ENCODE data around the gene DSG4. TPM values are rescaled to one million over a fixed set of nuclear protein-coding genes. Genes with fewer than 3 reads are reported as not detected.
"Not testable (repeated sequence)": the region's sequence is repeated elsewhere in the genome, so short reads cannot be mapped to it uniquely, and the experiment has no call there.

The DSG4 gene
- total RNA-seq, 1 donor from 2014 or later: not detected

GRCh38 chr18:31343454-31343853 lies 33.1 kb upstream of the DSG4 start:
- H3K4me3 ChIP-seq (ENCODE audit: insufficient read depth, low read depth, low read length): no peak overlapping the region
- Mint-ChIP-seq H3K9me3 (ENCODE audit: unreplicated experiment) (no peaks in the 10 kb centered on the region), H3K4me3 (ENCODE audit: unreplicated experiment) (no peak overlapping the region)

GRCh38 chr18:31353336-31353735 lies 23.2 kb upstream of the DSG4 start:
- not testable (repeated sequence) for H3K9me3 Mint-ChIP-seq (ENCODE audit: unreplicated experiment); H3K4me3 ChIP-seq (ENCODE audit: insufficient read depth, low read depth, low read length); H3K4me3 Mint-ChIP-seq (ENCODE audit: unreplicated experiment); H3K36me3 Mint-ChIP-seq (ENCODE audit: low read depth, unreplicated experiment); H3K4me1 Mint-ChIP-seq (ENCODE audit: low read depth, unreplicated experiment); H3K9ac ChIP-seq (ENCODE audit: low read length); H3K9me3 ChIP-seq (ENCODE audit: insufficient read depth, low read depth, low read length); DNase-seq (ENCODE audit: low read depth); H3K79me2 ChIP-seq (ENCODE audit: insufficient read depth, low read length); H2AFZ ChIP-seq (ENCODE audit: low read depth, low read length); H3K27me3 ChIP-seq (ENCODE audit: insufficient read depth, low read length); H3K4me2 ChIP-seq (ENCODE audit: low read length); H3K27me3 Mint-ChIP-seq (ENCODE audit: low read depth, unreplicated experiment); H3K4me1 ChIP-seq (ENCODE audit: insufficient read depth, low read length); H3K27ac ChIP-seq (ENCODE audit: low read depth, low read length); FAIRE-seq; H3K36me3 ChIP-seq (ENCODE audit: insufficient read depth, low read length); H3K27ac Mint-ChIP-seq (ENCODE audit: unreplicated experiment); H4K20me1 ChIP-seq (ENCODE audit: insufficient read depth, low read length)

More at GRCh38 chr18:31343454-31343853, 33.1 kb upstream of the DSG4 start:
- Mint-ChIP-seq H3K27me3 (ENCODE audit: low read depth, unreplicated experiment) (no peaks in the 10 kb centered on the region), H3K4me1 (ENCODE audit: low read depth, unreplicated experiment) (no peaks in the 10 kb centered on the region), H3K36me3 (ENCODE audit: low read depth, unreplicated experiment) (no peaks in the 10 kb centered on the region), H3K27ac (ENCODE audit: unreplicated experiment) (no peak overlapping the region)
- Histone ChIP-seq H2AFZ (ENCODE audit: low read depth, low read length) (peak overlapping the region; percentile 42), H3K79me2 (ENCODE audit: insufficient read depth, low read length) (no peaks in the 10 kb centered on the region), H3K27ac (ENCODE audit: low read depth, low read length) (no peak overlapping the region), H3K9ac (ENCODE audit: low read length) (no peak overlapping the region), H3K4me2 (ENCODE audit: low read length) (no peak overlapping the region), H3K4me1 (ENCODE audit: insufficient read depth, low read length) (no peaks in the 10 kb centered on the region), H4K20me1 (ENCODE audit: insufficient read depth, low read length) (no peaks in the 10 kb centered on the region), H3K27me3 (ENCODE audit: insufficient read depth, low read length) (no peaks in the 10 kb centered on the region), H3K36me3 (ENCODE audit: insufficient read depth, low read length) (no peaks in the 10 kb centered on the region), H3K9me3 (ENCODE audit: insufficient read depth, low read depth, low read length) (no peaks in the 10 kb centered on the region)
- TF ChIP-seq EZH2 (IDR thresholded peaks at IDR 0.05; ENCODE audit: insufficient read depth, low read length): no peak
- no peak for TF ChIP-seq CTCF (IDR thresholded peaks at IDR 0.05; ENCODE audit: insufficient read depth, low read depth, low read length)
- no peak for DNase-seq (ENCODE audit: low read depth)
- no peak for FAIRE-seq

- FAIRE-seq (no peak), DNase-seq (ENCODE audit: low read depth) (no peak)
- H3K27ac ChIP-seq (ENCODE audit: low read depth, low read length): no peak overlapping the region
- H3K4me2 ChIP-seq (ENCODE audit: low read length): no peak overlapping the region
- peaks cover 6% of the 10 kb centered on the region for H3K9me3 ChIP-seq (ENCODE audit: insufficient read depth, low read depth, low read length)
- no peaks in the 10 kb centered on the region for H3K79me2 ChIP-seq (ENCODE audit: insufficient read depth, low read length)
- H3K36me3 ChIP-seq (ENCODE audit: insufficient read depth, low read length): no peaks in the 10 kb centered on the region
- Mint-ChIP-seq H3K4me1 (ENCODE audit: low read depth, unreplicated experiment) (no peaks in the 10 kb centered on the region), H3K27me3 (ENCODE audit: low read depth, unreplicated experiment) (no peaks in the 10 kb centered on the region), H3K4me3 (ENCODE audit: unreplicated experiment) (no peak overlapping the region), H3K36me3 (ENCODE audit: low read depth, unreplicated experiment) (peaks cover 1% of the 10 kb centered on the region), H3K27ac (ENCODE audit: unreplicated experiment) (no peak overlapping the region), H3K9me3 (ENCODE audit: unreplicated experiment) (peaks cover 7% of the 10 kb centered on the region)
- TF ChIP-seq CTCF (IDR thresholded peaks at IDR 0.05; ENCODE audit: insufficient read depth, low read depth, low read length) (no peak), EZH2 (IDR thresholded peaks at IDR 0.05; ENCODE audit: insufficient read depth, low read length) (no peak)
- no peaks in the 10 kb centered on the region for H3K4me1 ChIP-seq (ENCODE audit: insufficient read depth, low read length)
- no peak overlapping the region for H3K9ac ChIP-seq (ENCODE audit: low read length)
- no peak overlapping the region for H3K4me3 ChIP-seq (ENCODE audit: insufficient read depth, low read depth, low read length)
- H3K27me3 ChIP-seq (ENCODE audit: insufficient read depth, low read length): no peaks in the 10 kb centered on the region
- H4K20me1 ChIP-seq (ENCODE audit: insufficient read depth, low read length): no peaks in the 10 kb centered on the region
- H2AFZ ChIP-seq (ENCODE audit: low read depth, low read length): no peak overlapping the region
These were observed 21.6 kb upstream of the DSG4 start for GRCh38 chr18:31354990-31355389.

All from astrocyte (in vitro differentiated cells and primary cell).